ENCODE data around the gene GBP4.
A peak's percentile ranks its signal among the peaks of the same experiment; 100 is the strongest.
"Not testable (repeated sequence)": the region's sequence is repeated elsewhere in the genome, so short reads cannot be mapped to it uniquely, and the experiment has no call there.

Gene GBP4

GRCh38 chr1:89198491-89199072, at the start of gene GBP4:
Gene GBP4 (minus strand): TSS chr1:89198942. CDS start chr1:89198834, 108 bp downstream.
- DNase-seq = peak; percentile 39 to 54

- DNase-seq = no peak
Measured at GRCh38 chr1:89243046-89243445, 44.3 kb upstream of the GBP4 start.

- no peak for DNase-seq
Measured at GRCh38 chr1:89221341-89221740, 22.6 kb upstream of the GBP4 start.

GRCh38 chr1:89219851-89220250, 21.1 kb upstream of the GBP4 start:
- DNase-seq = not testable (repeated sequence)

- DNase-seq = not testable (repeated sequence)
Measured at GRCh38 chr1:89218941-89219340, 20.2 kb upstream of the GBP4 start.

GRCh38 chr1:89213347-89213746, 14.6 kb upstream of the GBP4 start:
- DNase-seq = no peak

- no peak for DNase-seq
Measured at GRCh38 chr1:89211035-89211634, 12.4 kb upstream of the GBP4 start.

GRCh38 chr1:89206373-89206772, 7.6 kb upstream of the GBP4 start:
- no peak for DNase-seq

- DNase-seq = no peak
Measured at GRCh38 chr1:89203166-89203565, 4.4 kb upstream of the GBP4 start.

- no peak for DNase-seq
Measured at GRCh38 chr1:89201106-89201794, 2.5 kb upstream of the GBP4 start.

GRCh38 chr1:89200663-89201062, 1.9 kb upstream of the GBP4 start:
- no peak for DNase-seq

GRCh38 chr1:89199525-89200031, 836 bp upstream of the GBP4 start:
- DNase-seq = peak in 1 of 2 donors; percentile 14

- no peak for DNase-seq
Measured at GRCh38 chr1:89198081-89198480, 661 bp downstream of the GBP4 start.

- DNase-seq = no peak
Measured at GRCh38 chr1:89195476-89195875, 3.3 kb downstream of the GBP4 start.

GRCh38 chr1:89191314-89191713, 7.4 kb downstream of the GBP4 start:
- DNase-seq = no peak

- no peak for DNase-seq
Measured at GRCh38 chr1:89190017-89190416, 8.7 kb downstream of the GBP4 start.

GRCh38 chr1:89179343-89179742, 19.4 kb downstream of the GBP4 start:
- no peak for DNase-seq

- DNase-seq = no peak
Measured at GRCh38 chr1:89176971-89177370, 21.8 kb downstream of the GBP4 start.

GRCh38 chr1:89175601-89176256, 23.0 kb downstream of the GBP4 start, which contains the start of gene GBP7:
Gene GBP7 (minus strand): TSS chr1:89176003. CDS start chr1:89171935, 4,068 bp downstream.
- no peak for DNase-seq

- DNase-seq = no peak
Measured at GRCh38 chr1:89174491-89174890, 24.3 kb downstream of the GBP4 start.

GRCh38 chr1:89172468-89173143, 26.1 kb downstream of the GBP4 start:
- no peak for DNase-seq

- no peak for DNase-seq
Measured at GRCh38 chr1:89171067-89171438, 27.7 kb downstream of the GBP4 start.
